H9 (cell line): ENCODE results near the gene LRTM2. TPM values are rescaled to one million over a fixed set of nuclear protein-coding genes. Genes with fewer than 3 reads are reported as not detected.

ENCODE experiments used
- DNase-seq: peaks from one replicate; pipeline ENCODE4 v3.0.0-alpha.2; 2017
- H2AFZ ChIP-seq: one replicate; pipeline ENCODE4 v1.6.1; 2013; ENCODE audit warnings: mild to moderate bottlenecking, low read length, control low read depth, moderate library complexity
- H2AK5ac ChIP-seq: 2 replicates; pipeline ENCODE4 v1.6.1; 2013; ENCODE audit warnings: low read length, control low read depth, mixed read lengths; ENCODE audit not compliant: insufficient read length
- H2BK120ac ChIP-seq: one replicate; pipeline ENCODE4 v1.6.1; 2013; ENCODE audit warnings: low read depth, mild to moderate bottlenecking, low read length, control low read depth, inconsistent platforms; ENCODE audit not compliant: poor library complexity, severe bottlenecking
- H2BK12ac ChIP-seq: 2 replicates; pipeline ENCODE4 v1.6.1; 2013; ENCODE audit warnings: low read length, control low read depth, mixed read lengths, low read depth; ENCODE audit not compliant: insufficient read length
- H2BK15ac ChIP-seq: 2 replicates; pipeline ENCODE4 v1.6.1; 2013; ENCODE audit warnings: low read depth, low read length, control low read depth
- H2BK20ac ChIP-seq: one replicate; pipeline ENCODE4 v1.6.1; 2013; ENCODE audit warnings: low read depth, mild to moderate bottlenecking, low read length, control low read depth, inconsistent platforms; ENCODE audit not compliant: poor library complexity, severe bottlenecking
- H2BK5ac ChIP-seq: 2 replicates; pipeline ENCODE4 v1.6.1; 2013; ENCODE audit warnings: low read length, control low read depth, mixed read lengths; ENCODE audit not compliant: insufficient read length
- H3K14ac ChIP-seq: 2 replicates; pipeline ENCODE4 v1.6.1; 2013; ENCODE audit warnings: low read length, control low read depth; ENCODE audit not compliant: insufficient read depth
- H3K18ac ChIP-seq: 2 replicates; pipeline ENCODE4 v1.6.1; 2013; ENCODE audit warnings: low read depth, mild to moderate bottlenecking, mixed read lengths, low read length, control low read depth; ENCODE audit not compliant: insufficient read length
- H3K23ac ChIP-seq: 2 replicates; pipeline ENCODE4 v1.6.1; 2013; ENCODE audit warnings: low read length, control low read depth, mixed read lengths, low read depth; ENCODE audit not compliant: insufficient read length
- H3K23me2 ChIP-seq: 2 replicates; pipeline ENCODE4 v1.6.1; 2013; ENCODE audit warnings: low read depth, mild to moderate bottlenecking, mixed read lengths, low read length, control low read depth; ENCODE audit not compliant: insufficient read length, poor library complexity, severe bottlenecking
- H3K27ac ChIP-seq: 2 replicates; pipeline ENCODE4 v1.5.1; 2013; ENCODE audit warnings: low read length, control low read depth, mixed read lengths, low read depth; ENCODE audit not compliant: insufficient read length
- H3K27me3 ChIP-seq: 2 replicates; pipeline ENCODE4 v1.6.1; 2013; ENCODE audit warnings: low read length, control low read depth, inconsistent platforms; ENCODE audit not compliant: insufficient read depth
- H3K4ac ChIP-seq: 2 replicates; pipeline ENCODE4 v1.6.1; 2013; ENCODE audit warnings: low read depth, mild to moderate bottlenecking, control low read depth, inconsistent platforms, low read length, moderate library complexity
- H3K4me1 ChIP-seq: 2 replicates; pipeline ENCODE4 v1.6.1; 2013; ENCODE audit warnings: low read length, control low read depth, inconsistent platforms; ENCODE audit not compliant: insufficient read depth
- H3K4me2 ChIP-seq: 2 replicates; pipeline ENCODE4 v1.6.1; 2013; ENCODE audit warnings: low read length, control low read depth, mixed read lengths; ENCODE audit not compliant: insufficient read length, insufficient read depth
- H3K56ac ChIP-seq: 2 replicates; pipeline ENCODE4 v1.6.1; 2013; ENCODE audit warnings: low read depth, mild to moderate bottlenecking, mixed read lengths, low read length, control low read depth; ENCODE audit not compliant: insufficient read length
- H3K79me1 ChIP-seq: 2 replicates; pipeline ENCODE4 v1.6.1; 2013; ENCODE audit warnings: low read depth, mild to moderate bottlenecking, moderate library complexity, low read length, control low read depth, inconsistent platforms; ENCODE audit not compliant: insufficient read depth, poor library complexity, severe bottlenecking
- H3K79me2 ChIP-seq: 2 replicates; pipeline ENCODE4 v1.6.1; 2013; ENCODE audit warnings: low read length, control low read depth, inconsistent platforms; ENCODE audit not compliant: insufficient read depth
- H3K9ac ChIP-seq: 2 replicates; pipeline ENCODE4 v1.6.1; 2013; ENCODE audit warnings: low read length, control low read depth, mixed read lengths; ENCODE audit not compliant: insufficient read length; ENCODE audit errors: extremely low read depth
- H3K9me3 ChIP-seq: one replicate; pipeline ENCODE4 v1.6.1; 2013; ENCODE audit warnings: low read depth, low read length, inconsistent platforms; ENCODE audit not compliant: control insufficient read depth
- H3T11ph ChIP-seq: one replicate; pipeline ENCODE4 v1.6.1; 2013; ENCODE audit warnings: mild to moderate bottlenecking, low read length, control low read depth, inconsistent platforms
- H4K20me1 ChIP-seq: one replicate; pipeline ENCODE4 v1.6.1; 2013; ENCODE audit not compliant: control insufficient read depth, insufficient read length, insufficient read depth
- H4K5ac ChIP-seq: 2 replicates; pipeline ENCODE4 v1.6.1; 2013; ENCODE audit warnings: low read depth, mild to moderate bottlenecking, mixed read lengths, low read length, control low read depth; ENCODE audit not compliant: insufficient read length
- H4K8ac ChIP-seq: replicated peaks from 2 replicates; pipeline ENCODE4 v1.6.1; 2013; ENCODE audit warnings: low read length, control low read depth, mixed read lengths, low read depth; ENCODE audit not compliant: insufficient read length
- H4K91ac ChIP-seq: 2 replicates; pipeline ENCODE4 v1.6.1; 2013; ENCODE audit warnings: low read depth, mild to moderate bottlenecking, moderate library complexity, mixed read lengths, low read length, control low read depth; ENCODE audit not compliant: insufficient read length
- H3K27ac Mint-ChIP-seq, 3 experiments: 2 replicates in 2 of 3; 3 replicates in 1 of 3; pipeline ENCODE4 v1.8.0; 2020 to 2021; ENCODE audit warnings: mixed read lengths in 3 of 3, mild to moderate bottlenecking in 1 of 3, moderate library complexity in 1 of 3
- H3K27me3 Mint-ChIP-seq: 2 replicates; pipeline ENCODE4 v1.8.0; 2021; ENCODE audit warnings: low read depth, mild to moderate bottlenecking, moderate library complexity, mixed read lengths
- H3K36me3 Mint-ChIP-seq, 3 experiments: 2 replicates in 2 of 3; 3 replicates in 1 of 3; pipeline ENCODE4 v1.8.0; 2020 to 2021; ENCODE audit warnings: low read depth in 3 of 3, mixed read lengths in 3 of 3; ENCODE audit not compliant: insufficient read depth in 1 of 3
- H3K4me1 Mint-ChIP-seq, 2 experiments: 2 replicates each; pipeline ENCODE4 v1.8.0; 2020; ENCODE audit warnings: mixed read lengths in 2 of 2
- H3K4me3 Mint-ChIP-seq, 2 experiments: 2 replicates in 1 of 2; 3 replicates in 1 of 2; pipeline ENCODE4 v1.8.0; 2020 to 2021; ENCODE audit warnings: mild to moderate bottlenecking in 2 of 2, mixed read lengths in 2 of 2, moderate library complexity in 1 of 2
- H3K9me3 Mint-ChIP-seq, 2 experiments: 2 replicates in 1 of 2; 3 replicates in 1 of 2; pipeline ENCODE4 v1.8.0; 2020; ENCODE audit warnings: mild to moderate bottlenecking in 2 of 2, mixed read lengths in 2 of 2, moderate library complexity in 1 of 2
- WGBS: extraction: QIAGEN DNeasy Blood & Tissue Kit; methylation state at CpG from one replicate; pipeline ENCODE4 v1.1.7; 2013; ENCODE audit warnings: missing lambda C conversion rate, low lambda C conversion rate, mixed read lengths; ENCODE audit not compliant: insufficient read length; ENCODE audit errors: extremely low coverage; 5-methylcytosine and 5-hydroxymethylcytosine counted together
- total RNA-seq: library from RNA; stranded (reverse); gene quantifications from 2 replicates; pipeline ENCODE4 v1.2.1, GENCODE V29; 2021
- TF ChIP-seq, protein P1 (sequence below): fragments of 200-600 bp; sonication (generic); conservative IDR thresholded peaks from 3 replicates; pipeline ENCODE4 v1.8.0; 2021; ENCODE audit warnings: antibody characterized with exemption, mild to moderate bottlenecking

LRTM2 gene
- total RNA-seq, 1 experiment from 2014 or later = not detected

DNA sequence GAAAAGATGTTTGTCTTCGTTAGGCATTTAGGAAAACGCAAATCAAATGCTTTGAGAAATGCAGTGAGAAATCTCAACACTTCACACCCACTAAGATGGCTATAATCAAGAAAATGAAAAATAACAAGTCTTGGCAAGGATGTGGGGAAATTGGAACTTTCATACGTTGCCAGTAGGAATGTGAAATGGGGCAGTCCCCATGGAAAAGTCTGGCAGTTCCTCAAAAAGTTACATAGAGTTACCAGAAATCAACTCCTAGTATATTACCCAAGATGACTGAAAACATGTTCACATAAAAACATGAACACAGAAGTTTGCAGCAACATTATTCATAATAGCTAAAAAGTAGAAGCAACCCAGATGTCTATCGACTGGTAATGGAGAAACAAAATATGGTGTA lies 41.5 kb upstream of the LRTM2 start:
- no peaks in the 10 kb centered on the region for H3K23me2 ChIP-seq
- Mint-ChIP-seq H3K4me1 (peaks cover 17 to 19% of the 10 kb centered on the region in 2 experiments), H3K27me3 (no peaks in the 10 kb centered on the region), H3K9me3 (no peaks in the 10 kb centered on the region), H3K36me3 (peaks cover 5 to 32% (median 8%) of the 10 kb centered on the region in 3 experiments; a peak in 6 of 7 replicates), H3K27ac (no peak overlapping the region), H3K4me3 (no peak overlapping the region)
- no peaks in the 10 kb centered on the region; the same call in 1 of the 2 replicates for H3K4me1 ChIP-seq
- no peak overlapping the region for H2AFZ ChIP-seq
- no peak overlapping the region for H3K23ac ChIP-seq
- H3K56ac ChIP-seq = no peak overlapping the region
- no peak for DNase-seq
- H2AK5ac ChIP-seq = no peak overlapping the region
- no peak overlapping the region for H4K91ac ChIP-seq
- no peak overlapping the region for H4K5ac ChIP-seq
- H3K27me3 ChIP-seq = no peaks in the 10 kb centered on the region
- no peaks in the 10 kb centered on the region for H3K9me3 ChIP-seq
- no peak overlapping the region for H3K9ac ChIP-seq
- no peak overlapping the region for H2BK120ac ChIP-seq
- no peak overlapping the region for H3K4ac ChIP-seq
- no peaks in the 10 kb centered on the region for H4K20me1 ChIP-seq
- H3K27ac ChIP-seq = no peak overlapping the region
- no peak overlapping the region for H2BK12ac ChIP-seq
- no peak overlapping the region for H3K4me2 ChIP-seq
- no peak overlapping the region for H2BK5ac ChIP-seq
- no peak overlapping the region for H4K8ac ChIP-seq
- no peak overlapping the region for H3K18ac ChIP-seq
- H2BK20ac ChIP-seq = no peak overlapping the region
- 0 out of 2 replicates have a peak, but pooled peaks cover 3% of the 10 kb centered on the region for H3K79me2 ChIP-seq
- no peak overlapping the region for H2BK15ac ChIP-seq
- no CpG with 5 or more reads among the region's 4 CpGs for WGBS
- TF ChIP-seq, protein P1, sequence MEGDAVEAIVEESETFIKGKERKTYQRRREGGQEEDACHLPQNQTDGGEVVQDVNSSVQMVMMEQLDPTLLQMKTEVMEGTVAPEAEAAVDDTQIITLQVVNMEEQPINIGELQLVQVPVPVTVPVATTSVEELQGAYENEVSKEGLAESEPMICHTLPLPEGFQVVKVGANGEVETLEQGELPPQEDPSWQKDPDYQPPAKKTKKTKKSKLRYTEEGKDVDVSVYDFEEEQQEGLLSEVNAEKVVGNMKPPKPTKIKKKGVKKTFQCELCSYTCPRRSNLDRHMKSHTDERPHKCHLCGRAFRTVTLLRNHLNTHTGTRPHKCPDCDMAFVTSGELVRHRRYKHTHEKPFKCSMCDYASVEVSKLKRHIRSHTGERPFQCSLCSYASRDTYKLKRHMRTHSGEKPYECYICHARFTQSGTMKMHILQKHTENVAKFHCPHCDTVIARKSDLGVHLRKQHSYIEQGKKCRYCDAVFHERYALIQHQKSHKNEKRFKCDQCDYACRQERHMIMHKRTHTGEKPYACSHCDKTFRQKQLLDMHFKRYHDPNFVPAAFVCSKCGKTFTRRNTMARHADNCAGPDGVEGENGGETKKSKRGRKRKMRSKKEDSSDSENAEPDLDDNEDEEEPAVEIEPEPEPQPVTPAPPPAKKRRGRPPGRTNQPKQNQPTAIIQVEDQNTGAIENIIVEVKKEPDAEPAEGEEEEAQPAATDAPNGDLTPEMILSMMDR = no peak
- no peak overlapping the region for H3K14ac ChIP-seq
- peaks cover 3% of the 10 kb centered on the region for H3K79me1 ChIP-seq
- no peak overlapping the region for H3T11ph ChIP-seq
